HG02623 (cell line): ENCODE data around the gene SMCO3.
A peak's percentile ranks its signal among the peaks of the same experiment; 100 is the strongest.

Experiments used
- ATAC-seq: cut with Tn5 transposase; IDR thresholded peaks from one replicate; pipeline ENCODE4 v1.9.1; 2021; ENCODE audit warnings: moderate library complexity; ENCODE audit not compliant: unreplicated experiment

The SMCO3 gene

GRCh38 chr12:14828892-14829291 lies 14.9 kb upstream of the SMCO3 start:
- peak; percentile 74 for ATAC-seq

DNA sequence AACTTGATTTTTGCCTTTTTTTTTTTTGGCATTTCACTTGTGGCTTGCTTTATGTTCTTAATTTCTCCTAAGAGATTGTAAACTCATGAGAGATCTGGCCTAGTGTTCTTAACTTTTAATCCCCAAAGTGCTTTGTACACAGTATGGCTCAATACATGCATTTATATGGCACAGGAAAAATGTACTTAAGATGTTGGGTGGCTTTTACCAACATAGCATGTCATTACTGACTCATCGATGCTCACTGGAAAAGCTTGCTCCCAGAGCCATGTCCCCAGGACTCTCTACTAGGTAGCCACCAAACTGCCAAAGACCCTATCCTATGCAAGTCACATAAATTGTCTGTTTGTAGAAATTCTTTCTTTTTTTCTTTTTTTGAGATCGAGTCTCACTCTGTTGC lies 13.1 kb upstream of the SMCO3 start:
- ATAC-seq, result no peak

DNA sequence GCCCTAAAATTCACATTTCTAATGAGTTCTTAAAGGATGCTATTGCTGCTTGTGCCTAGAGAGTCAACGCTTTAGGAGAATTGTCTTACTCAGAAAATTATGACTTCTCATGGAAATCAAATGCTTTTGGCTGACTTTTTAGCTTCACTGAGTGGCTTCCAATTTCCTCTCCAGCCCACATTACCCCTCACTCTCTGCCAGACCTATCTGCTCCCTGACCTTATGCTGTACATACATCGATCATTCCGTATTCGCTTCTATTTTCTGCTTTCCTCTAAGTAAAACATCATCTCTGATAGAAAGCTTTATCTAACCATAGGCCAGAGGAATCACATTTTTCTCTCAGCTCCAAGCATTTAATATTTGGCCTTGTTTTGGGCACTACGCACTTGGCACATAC lies 12.5 kb upstream of the SMCO3 start:
- no peak for ATAC-seq

GRCh38 chr12:14825256-14825655 lies 11.3 kb upstream of the SMCO3 start:
- ATAC-seq, result no peak

DNA sequence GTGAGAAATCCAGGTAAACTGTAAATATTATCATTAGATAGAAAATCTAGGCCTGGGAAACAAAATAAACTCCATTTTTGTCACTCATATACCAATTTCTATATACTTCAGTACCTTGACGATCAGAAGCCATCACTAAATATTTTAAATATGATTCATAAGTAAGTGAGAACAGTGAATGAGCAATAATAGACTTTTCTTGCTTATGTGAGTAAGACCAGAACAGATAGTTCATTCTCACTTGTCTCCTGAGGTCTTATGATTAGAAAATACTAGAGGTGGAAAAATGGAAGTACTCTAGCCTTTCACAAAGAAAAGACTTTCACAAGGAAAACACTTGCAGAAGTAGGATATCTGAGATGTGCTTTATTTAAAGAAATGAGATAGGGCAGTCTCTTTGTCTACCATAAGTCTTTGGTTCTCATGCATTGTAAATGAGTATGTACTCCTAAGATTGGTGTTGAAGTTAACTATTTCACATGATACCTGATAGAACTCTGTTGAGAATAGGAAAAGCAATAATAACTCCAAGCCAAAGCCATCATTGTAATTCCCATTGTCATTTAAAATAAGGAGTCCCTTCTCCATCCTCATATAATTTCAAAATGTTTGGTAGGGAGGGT lies 10.1 kb upstream of the SMCO3 start:
- ATAC-seq, result no peak

DNA sequence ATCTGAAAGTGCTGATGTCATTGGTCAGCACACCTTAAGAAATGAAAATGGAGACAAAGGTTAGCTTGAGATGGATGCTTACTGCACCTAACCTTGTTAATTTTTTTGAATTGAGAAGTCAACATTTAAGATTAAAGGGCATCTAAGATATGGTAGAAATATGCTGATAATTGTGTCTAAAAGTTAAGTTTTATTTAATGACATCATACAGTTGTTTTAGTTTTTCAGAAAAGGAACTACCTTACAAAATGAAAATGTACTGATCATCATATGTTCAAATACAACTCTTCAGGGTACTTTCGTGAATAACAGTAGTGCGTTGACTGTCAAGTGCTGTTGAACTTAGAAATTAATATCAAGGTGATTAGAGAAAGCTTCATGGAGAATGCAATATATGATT lies 2.5 kb downstream of the SMCO3 start:
- no peak for ATAC-seq

GRCh38 chr12:14810953-14811483 lies 3.0 kb downstream of the SMCO3 start:
- no peak for ATAC-seq

GRCh38 chr12:14810167-14810952 lies 3.6 kb downstream of the SMCO3 start:
- ATAC-seq, result no peak

- ATAC-seq, result peak; percentile 10
These were observed 10.2 kb downstream of the SMCO3 start for GRCh38 chr12:14803830-14804160.

GRCh38 chr12:14803011-14803829 lies 10.8 kb downstream of the SMCO3 start, which contains the start of the genes C12orf60 and WBP11:
C12orf60 (plus strand) TSS chr12:14803670; CDS start chr12:14822936, 19,266 bp downstream.
WBP11 (minus strand) TSS chr12:14803478; CDS start chr12:14801383, 2,095 bp downstream.
- peak; percentile 99 for ATAC-seq

GRCh38 chr12:14802721-14803010 lies 11.3 kb downstream of the SMCO3 start:
- ATAC-seq, result no peak

- no peak for ATAC-seq
These were observed 11.7 kb downstream of the SMCO3 start for GRCh38 chr12:14802247-14802646.

GRCh38 chr12:14795028-14795448 lies 18.9 kb downstream of the SMCO3 start:
- ATAC-seq, result no peak

DNA sequence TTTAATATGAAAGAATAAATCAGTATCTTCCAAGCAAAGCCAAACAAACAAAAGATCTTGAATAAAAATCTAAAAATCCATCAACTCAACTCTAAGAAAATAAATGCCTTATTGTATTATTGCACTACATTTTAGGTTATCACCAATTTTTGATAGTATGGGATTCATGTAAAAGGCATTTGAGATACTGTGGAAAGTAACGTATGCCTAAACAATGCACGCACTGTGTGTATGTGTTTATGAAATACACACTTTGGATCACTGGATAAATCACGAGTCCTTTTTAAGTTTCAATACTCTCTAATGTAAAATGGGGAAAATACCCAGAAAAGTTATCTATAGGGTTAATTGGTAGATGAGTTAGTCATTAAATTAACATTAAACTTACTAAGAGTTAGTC lies 28.4 kb downstream of the SMCO3 start:
- no peak for ATAC-seq

- no peak for ATAC-seq
These were observed 29.5 kb downstream of the SMCO3 start for GRCh38 chr12:14784471-14784870.

DNA sequence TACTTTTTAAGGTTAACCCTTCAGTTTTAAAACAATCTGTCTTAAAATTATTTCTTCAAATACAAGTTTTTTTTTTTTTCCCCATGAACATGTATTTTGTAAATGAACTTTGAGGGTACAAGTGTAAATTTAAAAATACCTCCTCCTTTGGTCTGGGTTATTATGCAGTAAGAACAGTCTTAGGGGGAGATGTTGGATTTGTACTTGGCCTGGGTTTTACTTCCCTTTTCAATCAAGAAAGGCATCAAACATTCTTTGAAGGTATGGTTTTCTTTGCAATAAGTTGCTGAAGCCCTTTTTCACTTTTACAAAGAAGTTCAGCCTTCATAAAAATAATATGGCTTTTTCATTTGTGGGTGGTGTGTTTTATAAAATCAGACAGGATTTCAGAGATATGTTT lies 31.2 kb downstream of the SMCO3 start:
- no peak for ATAC-seq

DNA sequence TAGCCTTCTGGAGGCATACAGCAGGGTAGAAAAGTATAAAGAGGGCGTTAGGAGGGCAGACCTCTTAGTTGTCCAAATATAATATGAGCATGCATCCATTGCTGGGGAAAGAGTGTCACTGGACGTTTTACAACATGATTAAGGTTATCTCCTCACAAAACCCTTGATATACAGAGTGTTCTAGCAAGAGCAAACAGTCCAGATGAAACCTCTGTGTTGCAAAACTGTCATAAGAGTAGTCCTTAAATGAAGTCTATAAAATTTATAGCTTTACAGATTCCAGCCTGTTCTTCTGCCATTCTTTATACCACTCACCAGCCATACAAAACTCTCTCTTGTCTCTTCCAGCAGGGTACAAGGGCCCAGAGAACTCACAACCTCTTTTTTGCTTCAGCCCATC lies 32.4 kb downstream of the SMCO3 start:
- no peak for ATAC-seq

DNA sequence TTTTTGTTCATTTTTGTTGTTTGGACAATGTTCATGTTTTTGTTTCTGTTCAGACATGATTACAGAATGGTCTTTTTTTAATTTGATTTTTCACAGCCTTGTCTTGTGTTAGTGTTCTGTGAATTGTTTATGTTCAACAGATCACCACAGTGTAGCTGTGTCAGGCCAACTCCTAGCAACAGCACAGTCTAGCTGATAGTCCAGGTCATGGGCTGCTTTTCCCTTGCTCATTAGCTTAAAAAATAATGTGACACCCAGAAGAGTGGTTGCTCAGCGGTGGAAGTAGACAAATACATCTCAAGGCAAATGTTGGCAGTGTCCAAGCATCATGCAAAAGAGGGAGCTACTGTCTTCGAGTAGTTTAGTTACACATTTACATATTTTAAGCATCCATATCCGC lies 33.1 kb downstream of the SMCO3 start:
- no peak for ATAC-seq

- ATAC-seq, result no peak
These were observed 34.1 kb downstream of the SMCO3 start for GRCh38 chr12:14779834-14780233.

GRCh38 chr12:14777271-14777670 lies 36.7 kb downstream of the SMCO3 start:
- no peak for ATAC-seq

- ATAC-seq, result no peak
These were observed 37.6 kb downstream of the SMCO3 start for GRCh38 chr12:14776236-14776961.
